PC-3 (cell line): ENCODE measurements around the gene FBXW4. TPM values are rescaled to one million over a fixed set of nuclear protein-coding genes. Genes with fewer than 3 reads are reported as not detected.

Experiments used
- ATAC-seq: fragments of 200-7000 bp; cut with Tn5 transposase; 2 replicates; pipeline ENCODE4 v1.9.1; 2020; ENCODE audit warnings: mild to moderate bottlenecking, moderate library complexity
- BruUV-seq: library from RNA; stranded (reverse); fragments of 400-500 nt; replicated peaks from 2 replicates; lab custom pipeline; 2021; lab: Mats Ljungman, UMichigan
- CTCF ChIA-PET: fragments of 300-600 bp; sonication (Branson Sonifier 250); formaldehyde crosslinking; loops from one replicate; lab custom pipeline; 2022; ENCODE audit warnings: antibody characterized with exemption; lab: Charles Lee
- POLR2A ChIA-PET: fragments of 300-600 bp; sonication (Branson Sonifier 250); formaldehyde crosslinking; loops from one replicate; lab custom pipeline; 2022; ENCODE audit warnings: antibody characterized with exemption; ENCODE audit not compliant: unreplicated experiment; lab: Charles Lee
- DNase-seq: peaks from one replicate; pipeline ENCODE4 v3.0.0-alpha.2; 2015
- H2AFZ ChIP-seq: fragments of 300-600 bp; sonication (generic); 2 replicates; pipeline ENCODE4 v1.6.0; 2016; ENCODE audit warnings: antibody characterized with exemption, low read length
- H3F3A ChIP-seq: fragments of 300-600 bp; sonication (generic); one replicate; pipeline ENCODE4 v1.6.0; 2017; ENCODE audit warnings: antibody characterized with exemption, low read length, control low read depth, mild to moderate bottlenecking; ENCODE audit not compliant: unreplicated experiment
- H3K27ac ChIP-seq: fragments of 300-600 bp; sonication (generic); 2 replicates; pipeline ENCODE4 v1.5.1; 2016; ENCODE audit warnings: mild to moderate bottlenecking, low read length
- H3K27me3 ChIP-seq: fragments of 300-600 bp; sonication (generic); 2 replicates; pipeline ENCODE4 v1.6.1; 2016; ENCODE audit warnings: low read length, mixed read lengths
- H3K36me3 ChIP-seq: fragments of 300-600 bp; sonication (generic); 2 replicates; pipeline ENCODE4 v1.6.1; 2016; ENCODE audit warnings: low read depth, mixed run types, low read length, mixed read lengths
- H3K4me1 ChIP-seq: fragments of 300-600 bp; sonication (generic); 2 replicates; pipeline ENCODE4 v1.5.1; 2016; ENCODE audit warnings: low read length; ENCODE audit not compliant: insufficient read depth
- H3K4me2 ChIP-seq: fragments of 300-600 bp; sonication (generic); 2 replicates; pipeline ENCODE4 v1.6.0; 2016; ENCODE audit warnings: low read length
- H3K4me3 ChIP-seq: fragments of 300-600 bp; sonication (generic); 2 replicates; pipeline ENCODE4 v1.5.1; 2016; ENCODE audit warnings: mild to moderate bottlenecking, low read length, mixed read lengths
- H3K79me2 ChIP-seq: fragments of 300-600 bp; sonication (generic); 2 replicates; pipeline ENCODE4 v1.6.1; 2017; ENCODE audit warnings: low read length, mixed read lengths
- H3K9ac ChIP-seq: fragments of 300-600 bp; sonication (generic); 2 replicates; pipeline ENCODE4 v1.6.0; 2016; ENCODE audit warnings: mild to moderate bottlenecking, low read length
- H3K9me2 ChIP-seq: fragments of 300-600 bp; sonication (generic); replicated peaks from 2 replicates; pipeline ENCODE4 v1.6.1; 2016; ENCODE audit warnings: mixed run types, low read length, mixed read lengths
- H3K9me3 ChIP-seq: fragments of 300-600 bp; sonication (generic); 2 replicates; pipeline ENCODE4 v1.6.1; 2016; ENCODE audit warnings: low read length, mixed read lengths
- H4K20me1 ChIP-seq: fragments of 300-600 bp; sonication (generic); 2 replicates; pipeline ENCODE4 v1.6.1; 2016; ENCODE audit warnings: low read length, mixed read lengths
- EZH2 ChIP-seq: fragments of 300-600 bp; sonication (generic); IDR thresholded peaks from one replicate; pipeline ENCODE4 v1.6.1; 2017; ENCODE audit warnings: antibody characterized with exemption, mild to moderate bottlenecking, low read length; ENCODE audit not compliant: unreplicated experiment
- EZH2phosphoT487 ChIP-seq: fragments of 300-600 bp; sonication (generic); IDR thresholded peaks from 2 replicates; pipeline ENCODE4 v1.6.1; 2018; ENCODE audit warnings: mild to moderate bottlenecking, antibody characterized with exemption, low read length, borderline replicate concordance
- intact Hi-C: fragments of 100-400 bp; cut with micrococcal nuclease; formaldehyde crosslinking; loops from 2 replicates; pipeline ENCODE4 v1.9.0; 2023
- total RNA-seq: library from RNA; depleted of rRNA; stranded (reverse); fragments of >200 nt; gene quantifications from 2 replicates; pipeline ENCODE4 v1.2.3, GENCODE V29; 2014
- TF ChIP-seq, protein P1 (sequence below): fragments of 300-600 bp; sonication (generic); conservative IDR thresholded peaks from 2 replicates; pipeline ENCODE4 v1.5.1; 2017; ENCODE audit warnings: antibody characterized with exemption, low read depth, mild to moderate bottlenecking, low read length

Gene FBXW4
- total RNA-seq, 1 experiment from 2014 or later: 18.8 TPM

DNA sequence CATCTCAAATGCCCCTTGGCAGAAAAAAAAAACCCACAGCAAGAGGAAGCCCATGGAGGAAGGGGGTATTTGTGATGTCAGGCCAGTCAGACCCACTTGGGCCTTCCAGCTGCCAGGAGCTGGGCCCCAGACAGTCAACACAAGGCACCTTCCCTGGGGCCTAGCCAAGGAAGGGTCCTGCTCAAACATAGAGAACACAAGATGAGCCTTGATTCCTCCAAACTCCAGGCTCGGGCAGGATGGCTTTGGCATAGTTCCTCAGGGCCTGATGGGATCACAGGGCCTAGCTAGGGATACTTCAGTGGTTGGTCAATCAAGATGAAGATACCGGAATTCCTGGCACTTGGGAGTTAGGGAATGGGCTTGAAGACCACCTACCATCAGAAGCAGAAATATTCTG is 76.1 kb downstream of the FBXW4 start:
- no peaks in the 10 kb centered on the region for H3K36me3 ChIP-seq
- H3K9me2 ChIP-seq: no peaks in the 10 kb centered on the region
- no peaks in the 10 kb centered on the region for H4K20me1 ChIP-seq
- H3K79me2 ChIP-seq: no peaks in the 10 kb centered on the region
- no peak for DNase-seq
- no peaks in the 10 kb centered on the region for H3K4me1 ChIP-seq
- no TSS peak for BruUV-seq
- H2AFZ ChIP-seq: no peak overlapping the region
- CTCF ChIA-PET: no interaction called here
- no peak overlapping the region for H3K4me3 ChIP-seq
- TF ChIP-seq, protein P1, sequence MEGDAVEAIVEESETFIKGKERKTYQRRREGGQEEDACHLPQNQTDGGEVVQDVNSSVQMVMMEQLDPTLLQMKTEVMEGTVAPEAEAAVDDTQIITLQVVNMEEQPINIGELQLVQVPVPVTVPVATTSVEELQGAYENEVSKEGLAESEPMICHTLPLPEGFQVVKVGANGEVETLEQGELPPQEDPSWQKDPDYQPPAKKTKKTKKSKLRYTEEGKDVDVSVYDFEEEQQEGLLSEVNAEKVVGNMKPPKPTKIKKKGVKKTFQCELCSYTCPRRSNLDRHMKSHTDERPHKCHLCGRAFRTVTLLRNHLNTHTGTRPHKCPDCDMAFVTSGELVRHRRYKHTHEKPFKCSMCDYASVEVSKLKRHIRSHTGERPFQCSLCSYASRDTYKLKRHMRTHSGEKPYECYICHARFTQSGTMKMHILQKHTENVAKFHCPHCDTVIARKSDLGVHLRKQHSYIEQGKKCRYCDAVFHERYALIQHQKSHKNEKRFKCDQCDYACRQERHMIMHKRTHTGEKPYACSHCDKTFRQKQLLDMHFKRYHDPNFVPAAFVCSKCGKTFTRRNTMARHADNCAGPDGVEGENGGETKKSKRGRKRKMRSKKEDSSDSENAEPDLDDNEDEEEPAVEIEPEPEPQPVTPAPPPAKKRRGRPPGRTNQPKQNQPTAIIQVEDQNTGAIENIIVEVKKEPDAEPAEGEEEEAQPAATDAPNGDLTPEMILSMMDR: no peak
- TF ChIP-seq EZH2 (no peak), EZH2phosphoT487 (no peak)
- no peaks in the 10 kb centered on the region for H3K9me3 ChIP-seq
- ATAC-seq: no peak
- no peaks in the 10 kb centered on the region for H3F3A ChIP-seq
- no peak overlapping the region for H3K4me2 ChIP-seq
- no peaks in the 10 kb centered on the region for H3K27me3 ChIP-seq
- POLR2A ChIA-PET: no interaction called here
- no peak overlapping the region for H3K9ac ChIP-seq
- H3K27ac ChIP-seq: no peak overlapping the region
- intact Hi-C loops: no loop called here

DNA sequence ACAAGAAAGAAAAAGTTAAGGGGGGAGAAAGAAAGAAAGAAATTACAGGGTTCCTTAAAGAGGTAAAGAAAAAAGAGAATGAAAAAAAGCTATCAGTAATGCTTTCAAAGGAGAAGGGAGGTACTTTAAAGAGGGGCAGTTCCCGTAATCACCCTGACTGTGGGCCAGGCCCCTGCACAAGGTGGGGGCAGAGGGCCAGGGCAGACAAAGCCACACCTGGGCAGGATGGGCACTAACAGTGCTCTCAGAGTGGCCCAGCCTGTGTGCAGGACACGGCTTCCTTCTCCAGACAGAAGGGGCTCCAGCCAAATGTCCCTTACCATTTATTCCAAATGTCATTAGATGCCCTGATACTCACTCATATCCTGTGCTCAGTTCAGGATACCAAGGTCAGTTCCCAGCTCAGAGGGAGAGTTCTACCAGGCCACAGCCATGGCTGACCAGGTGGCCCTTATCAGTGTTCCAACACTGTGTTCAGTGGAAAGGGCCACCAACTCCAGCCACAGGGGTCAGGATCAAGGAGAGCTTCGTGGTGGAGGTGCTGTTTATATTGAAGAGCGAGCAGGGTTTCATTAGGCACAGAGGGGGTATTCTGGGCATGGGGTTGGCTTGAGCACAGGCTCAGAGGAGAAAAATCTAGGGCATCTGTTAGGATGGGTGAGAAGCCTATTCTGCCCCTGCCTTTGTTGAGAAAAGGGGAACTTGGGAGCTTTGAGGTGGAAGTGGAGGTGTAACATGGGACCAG is 77.0 kb downstream of the FBXW4 start:
- Histone ChIP-seq H3K9ac (no peak overlapping the region), H3K79me2 (no peaks in the 10 kb centered on the region), H3K9me2 (no peaks in the 10 kb centered on the region), H3K27ac (no peak overlapping the region), H2AFZ (no peak overlapping the region), H3K27me3 (no peaks in the 10 kb centered on the region), H3K4me2 (no peak overlapping the region), H3K4me1 (no peaks in the 10 kb centered on the region), H4K20me1 (no peaks in the 10 kb centered on the region), H3F3A (no peaks in the 10 kb centered on the region), H3K36me3 (no peaks in the 10 kb centered on the region), H3K9me3 (no peaks in the 10 kb centered on the region), H3K4me3 (no peak overlapping the region)
- TF ChIP-seq, protein P1: no peak
- TF ChIP-seq EZH2: no peak
- no peak for TF ChIP-seq EZH2phosphoT487
- DNase-seq (no peak), ATAC-seq (no peak)
- intact Hi-C loops: no loop called here
- BruUV-seq: no TSS peak
- CTCF ChIA-PET: interaction anchor here (0.6 kb wide), 1 partner anchor 15 kb away, joined by 4 read pairs; no protein-coding TSS in a partner anchor
- POLR2A ChIA-PET: interaction anchor here (0.6 kb wide), 1 partner anchor 76 kb away, joined by 4 read pairs; no protein-coding TSS in a partner anchor
